GM18858 (cell line): Measurements from ENCODE around the gene GNAI3.

Experiments
- ATAC-seq: cut with Tn5 transposase; IDR thresholded peaks from one replicate; pipeline ENCODE4 v1.9.1; 2021; ENCODE audit not compliant: unreplicated experiment

The GNAI3 gene

GRCh38 chr1:109523706-109524105, 24.7 kb upstream of the GNAI3 start:
- ATAC-seq, result no peak

DNA sequence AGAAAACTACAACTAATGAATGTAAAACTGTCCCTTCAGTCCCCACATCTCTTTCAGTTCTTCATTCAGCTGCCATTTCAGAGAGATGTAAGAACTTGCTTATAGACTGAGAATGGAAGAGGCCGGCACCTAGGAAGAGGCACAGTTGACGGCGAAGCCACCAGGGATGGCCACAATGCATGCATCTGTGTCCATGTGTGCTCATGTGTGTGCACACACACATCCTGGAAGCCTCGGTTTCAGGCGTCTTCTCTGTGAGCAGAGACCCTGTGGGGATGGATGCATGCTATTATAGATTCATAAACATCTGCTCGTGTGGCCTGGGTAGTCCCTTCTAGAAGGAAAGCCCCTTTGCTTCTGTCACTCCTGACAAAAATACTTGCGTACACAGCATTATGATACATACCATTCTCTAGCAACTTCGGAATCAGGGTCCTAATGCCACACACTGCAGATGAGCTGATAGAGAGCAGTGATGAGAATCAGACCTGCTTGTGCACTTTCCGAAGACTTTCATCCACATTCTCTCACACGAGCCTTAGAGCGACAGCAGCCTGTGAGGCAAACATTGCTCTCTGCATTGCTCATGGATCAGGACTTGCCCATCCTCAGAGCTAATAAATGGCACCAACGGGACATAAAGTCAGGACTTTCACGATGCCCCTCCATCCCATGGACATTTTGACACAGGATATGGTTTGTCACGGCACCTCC, 21.2 kb upstream of the GNAI3 start:
- peak; percentile 72 for ATAC-seq

GRCh38 chr1:109527846-109528695, 20.3 kb upstream of the GNAI3 start:
- ATAC-seq, result no peak

- ATAC-seq, result no peak
Observed at GRCh38 chr1:109528712-109529111, 19.7 kb upstream of the GNAI3 start.

- ATAC-seq, result no peak
Observed at GRCh38 chr1:109529881-109530456, 18.4 kb upstream of the GNAI3 start.

DNA sequence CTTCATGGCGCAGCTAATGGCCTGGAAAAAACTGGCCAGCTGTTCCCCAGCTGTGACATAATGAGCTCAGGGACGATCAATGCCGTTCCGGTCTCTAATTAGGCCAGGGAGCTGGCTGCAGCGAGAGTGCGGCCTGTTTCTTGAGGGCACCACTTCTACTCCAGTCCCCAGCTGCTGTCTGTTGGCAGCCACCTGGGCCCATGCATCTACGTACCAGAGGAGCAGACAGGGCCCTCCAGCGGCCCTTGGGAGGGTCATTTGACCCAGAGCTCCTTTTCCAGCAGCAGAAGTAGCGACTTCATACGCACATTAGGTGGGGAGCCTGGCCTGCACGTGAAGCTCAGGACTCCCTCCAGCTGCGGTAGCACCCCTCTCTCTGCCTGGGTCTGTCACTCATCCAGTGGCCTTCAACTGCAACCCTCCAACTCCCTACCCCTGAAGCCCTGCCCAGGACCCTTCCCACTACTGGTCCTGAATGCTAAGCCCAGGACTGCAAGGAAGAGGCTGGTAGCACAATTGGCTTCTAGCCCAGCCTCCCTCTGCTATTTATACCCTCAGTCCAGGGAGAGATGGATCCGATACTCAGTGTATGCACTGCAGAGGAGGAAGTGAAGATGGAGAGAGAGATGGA, 17.8 kb upstream of the GNAI3 start:
- ATAC-seq, result no peak

DNA sequence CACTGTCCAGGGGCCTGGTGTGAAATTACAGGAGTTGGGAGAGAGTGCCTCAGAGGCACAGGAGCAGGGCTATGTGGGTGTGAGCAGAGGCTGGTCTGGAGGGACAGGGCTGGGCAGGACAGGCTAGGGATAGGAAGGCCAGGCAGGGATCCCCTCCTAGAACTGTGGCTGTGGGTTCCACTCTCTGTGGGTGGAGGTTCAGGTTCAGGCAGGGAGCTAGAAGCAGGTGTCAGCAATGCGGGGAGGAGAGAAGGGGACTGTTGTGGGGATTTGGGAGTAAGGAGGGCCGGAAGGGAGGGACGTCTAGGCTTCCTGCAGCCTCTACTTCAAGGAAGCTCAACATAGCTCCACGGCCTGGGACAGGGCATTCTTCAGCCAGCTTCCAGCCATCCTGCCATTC, 17.0 kb upstream of the GNAI3 start:
- no peak for ATAC-seq

DNA sequence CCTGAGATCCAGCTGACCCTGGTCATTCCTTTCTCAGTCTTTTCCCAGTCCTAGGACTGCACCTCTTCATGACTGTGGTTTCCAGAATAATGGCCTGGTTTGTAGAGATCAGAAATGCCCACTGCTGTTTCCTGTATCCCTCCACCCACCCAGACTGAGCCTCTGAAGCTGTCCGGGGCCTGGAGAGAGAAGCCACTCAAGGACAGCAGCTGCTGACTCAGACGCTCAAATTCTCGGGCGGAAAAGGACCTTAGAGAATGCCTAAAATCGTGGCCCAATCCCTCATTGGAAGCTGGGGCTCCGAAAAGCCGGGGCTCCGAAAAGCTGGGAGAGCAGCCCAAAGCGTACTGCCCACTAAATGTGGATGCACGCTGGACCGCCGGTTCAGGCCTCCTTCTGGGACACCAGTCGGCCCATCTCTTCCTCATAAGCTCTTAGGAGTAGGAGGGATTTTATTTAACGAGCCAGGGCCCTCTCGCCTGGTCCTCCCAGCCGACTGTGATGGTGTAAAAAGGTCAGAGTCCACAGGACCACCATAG, 16.5 kb upstream of the GNAI3 start:
- ATAC-seq, result no peak

GRCh38 chr1:109532365-109533136, 15.9 kb upstream of the GNAI3 start:
- peak; percentile 62 for ATAC-seq

- ATAC-seq, result no peak
Observed at GRCh38 chr1:109534307-109534858, 14.0 kb upstream of the GNAI3 start.

- ATAC-seq, result no peak
Observed at GRCh38 chr1:109535481-109535880, 12.9 kb upstream of the GNAI3 start.

GRCh38 chr1:109535971-109536491, 12.4 kb upstream of the GNAI3 start:
- no peak for ATAC-seq

DNA sequence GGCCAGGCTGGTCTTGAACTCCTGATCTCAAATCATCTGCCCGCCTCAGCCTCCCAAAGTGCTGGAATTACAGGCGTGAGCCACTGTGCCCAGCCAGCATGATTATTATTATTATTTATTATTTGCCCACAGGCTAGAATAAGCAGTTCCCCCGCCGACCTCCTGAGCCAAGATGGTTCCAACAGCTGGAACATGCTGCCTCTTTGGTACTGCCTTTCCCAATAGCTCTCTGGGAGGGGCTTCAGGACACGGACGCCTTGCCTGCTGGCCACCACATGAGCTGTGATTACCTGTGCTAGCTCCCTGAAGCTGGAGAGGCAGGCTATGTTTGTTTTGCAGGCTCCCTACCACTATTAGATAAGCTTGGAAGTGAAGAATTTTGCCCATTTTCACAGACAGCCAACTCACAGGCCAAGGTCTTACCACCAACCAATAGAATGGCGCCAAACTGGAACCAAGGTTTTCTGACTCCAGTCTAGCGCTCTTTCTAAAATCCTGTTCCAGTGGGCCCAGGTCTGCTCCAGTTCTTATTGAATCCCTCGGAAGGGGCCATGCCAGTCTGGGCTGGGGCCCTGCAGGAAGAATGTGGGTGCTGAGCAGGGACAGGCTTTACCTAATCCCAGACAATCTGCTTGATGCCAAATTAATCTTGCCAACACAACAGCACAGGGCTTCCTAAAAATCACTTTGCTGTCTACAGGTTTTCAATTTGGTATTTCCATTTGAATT, 10.8 kb upstream of the GNAI3 start:
- ATAC-seq, result no peak

- ATAC-seq, result no peak
Observed at GRCh38 chr1:109538827-109539555, 9.4 kb upstream of the GNAI3 start.

DNA sequence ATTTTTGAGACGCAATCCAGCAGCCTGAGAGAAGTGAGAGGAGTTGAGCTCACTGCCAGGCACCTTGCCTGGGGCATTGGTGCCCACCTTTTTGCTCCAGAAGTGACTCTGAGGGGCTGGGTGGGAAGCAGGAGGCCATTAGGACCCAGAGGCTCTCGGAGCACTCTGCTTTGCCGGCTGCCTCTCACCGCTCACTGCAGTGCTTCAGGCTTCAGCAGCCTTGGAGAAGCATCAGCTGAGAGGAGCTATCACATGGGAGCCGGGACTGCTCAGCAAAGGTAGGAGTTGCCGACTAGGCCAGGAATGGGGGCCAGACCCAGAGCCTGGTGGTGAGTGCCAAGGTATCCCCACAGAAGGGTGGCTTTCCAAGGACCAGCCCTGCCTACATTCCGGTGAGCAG, 8.7 kb upstream of the GNAI3 start, which contains the start of gene GPR61:
Gene GPR61 (plus strand): TSS at position 197 of the 400 bp plus-strand sequence. CDS start 3,151 bp downstream, outside the sequence.
- ATAC-seq, result no peak

- no peak for ATAC-seq
Observed at GRCh38 chr1:109541102-109541501, 7.3 kb upstream of the GNAI3 start.

DNA sequence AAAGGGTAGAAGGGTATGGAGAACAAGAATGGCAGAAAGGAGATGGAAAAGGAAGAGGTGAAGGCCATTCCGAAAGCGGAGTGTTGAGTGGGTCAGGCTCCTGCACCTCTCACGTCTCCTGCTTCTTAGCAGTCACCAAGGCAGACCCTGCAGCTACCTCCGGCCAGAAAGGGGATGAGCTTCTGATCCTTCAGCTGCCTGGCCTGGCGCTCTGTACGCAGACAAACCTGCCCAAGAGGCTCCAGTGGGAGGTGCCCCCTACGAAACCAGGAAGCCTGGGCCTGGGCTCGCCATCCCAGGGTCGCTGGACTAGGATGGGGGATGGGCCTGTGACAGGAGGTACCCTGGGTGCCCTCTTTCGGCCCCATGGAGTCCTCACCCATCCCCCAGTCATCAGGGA, 5.8 kb upstream of the GNAI3 start:
- no peak for ATAC-seq

GRCh38 chr1:109543283-109543987, 5.0 kb upstream of the GNAI3 start:
- no peak for ATAC-seq
